Breast epithelium (tissue), 4 donors: Measurements from ENCODE around the gene UIMC1. TPM values are rescaled to one million over a fixed set of nuclear protein-coding genes. Genes with fewer than 3 reads are reported as not detected.
A peak's percentile ranks its signal among the peaks of the same experiment; 100 is the strongest.

Experiments
- DNase-seq, 2 donors: peaks; one replicate each; pipeline ENCODE4 v3.0.0-alpha.2; 2019; ENCODE audit warnings: low spot score in 2 of 2
- H3K27ac ChIP-seq, 2 donors: fragments of 200-600 bp; sonication (generic) in 1 of 2; one replicate each; pipeline ENCODE4 v1.5.1; 2016 to 2019; ENCODE audit warnings: mild to moderate bottlenecking in 1 of 2
- H3K27me3 ChIP-seq, 2 donors: fragments of 200-600 bp; sonication (generic) in 1 of 2; one replicate each; pipeline versions ENCODE4 v1.5.1 to v1.6.0; 2017 to 2019; ENCODE audit warnings: control low read depth in 1 of 2, mild to moderate bottlenecking in 1 of 2
- H3K36me3 ChIP-seq: fragments of 200-600 bp; one replicate; pipeline ENCODE4 v1.5.1; 2019
- H3K4me1 ChIP-seq, 2 donors: fragments of 200-600 bp; sonication (generic); one replicate each; pipeline ENCODE4 v1.5.1; 2016 to 2019; ENCODE audit warnings: control low read depth in 1 of 2
- H3K4me3 ChIP-seq, 3 donors: fragments of 200-600 bp; sonication (generic); 1 replicate in 2 of 3; 2 replicates in 1 of 3; pipeline ENCODE4 v1.5.1; 2016 to 2019; ENCODE audit warnings: mild to moderate bottlenecking in 3 of 3, moderate library complexity in 2 of 3
- H3K9me3 ChIP-seq, 2 donors: fragments of 200-600 bp; sonication (generic) in 1 of 2; one replicate each; pipeline ENCODE4 v1.5.1; 2016 to 2019; ENCODE audit warnings: control low read depth in 1 of 2
- POLR2A ChIP-seq: fragments of 450-650 bp; IDR thresholded peaks from one replicate; pipeline ENCODE4 v1.6.1; 2016; ENCODE audit warnings: antibody characterized with exemption, mild to moderate bottlenecking, moderate library complexity
- POLR2AphosphoS5 ChIP-seq, 3 donors: sonication (generic); formaldehyde crosslinking; IDR thresholded peaks; one replicate each; pipeline ENCODE4 v1.6.1; 2017; ENCODE audit warnings: antibody characterized with exemption in 3 of 3
- intact Hi-C: fragments of 100-400 bp; cut with DNase I; formaldehyde crosslinking; loops from one replicate; pipeline ENCODE4 v1.15.1; 2023; ENCODE audit warnings: low total_unique reads
- total RNA-seq, 3 donors: library from RNA; depleted of rRNA; stranded (reverse); fragments of >200 nt; gene quantifications; one replicate each; pipeline ENCODE4 v1.1.0, GENCODE V29; 2016
- TF ChIP-seq, protein P1 (sequence below), 3 donors: fragments of 450-650 bp; IDR thresholded peaks; one replicate each; pipeline ENCODE4 v1.5.1; 2016 to 2017; ENCODE audit warnings: antibody characterized with exemption in 3 of 3, mild to moderate bottlenecking in 3 of 3, moderate library complexity in 3 of 3

Gene UIMC1
- total RNA-seq, 3 donors from 2014 or later, result 27.8 to 61.3 (median 53.1) TPM

DNA sequence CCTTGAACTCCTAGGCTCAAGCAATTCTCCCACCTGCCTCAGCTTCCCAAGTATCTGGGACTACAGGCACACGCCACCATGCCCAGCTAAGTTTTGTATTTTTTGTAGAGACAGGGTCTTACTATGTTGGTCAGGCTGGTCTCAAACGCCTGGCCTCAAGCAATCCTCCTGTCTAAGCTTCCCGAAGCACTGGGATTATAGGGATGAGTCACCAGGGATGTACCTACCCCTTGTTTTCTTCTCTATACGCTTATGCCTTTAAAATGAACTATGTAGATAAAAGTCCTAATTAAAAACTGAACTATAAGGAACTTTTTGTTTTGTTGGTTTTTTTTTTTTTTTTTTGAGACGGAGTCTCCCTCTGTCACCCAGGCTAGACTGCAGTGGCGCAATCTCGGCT is 25.8 kb downstream of the UIMC1 start:
- Histone ChIP-seq H3K4me3 (no peak overlapping the region), H3K27ac (no peak overlapping the region), H3K9me3 (no peaks in the 10 kb centered on the region), H3K27me3 (no peaks in the 10 kb centered on the region), H3K4me1 (no peaks in the 10 kb centered on the region), H3K36me3 (no peaks in the 10 kb centered on the region)
- intact Hi-C loops, result no loop called here
- no peak for DNase-seq
- TF ChIP-seq POLR2AphosphoS5 (IDR thresholded peaks at IDR 0.05) (no peak), POLR2A (no peak)
- TF ChIP-seq, protein P1, sequence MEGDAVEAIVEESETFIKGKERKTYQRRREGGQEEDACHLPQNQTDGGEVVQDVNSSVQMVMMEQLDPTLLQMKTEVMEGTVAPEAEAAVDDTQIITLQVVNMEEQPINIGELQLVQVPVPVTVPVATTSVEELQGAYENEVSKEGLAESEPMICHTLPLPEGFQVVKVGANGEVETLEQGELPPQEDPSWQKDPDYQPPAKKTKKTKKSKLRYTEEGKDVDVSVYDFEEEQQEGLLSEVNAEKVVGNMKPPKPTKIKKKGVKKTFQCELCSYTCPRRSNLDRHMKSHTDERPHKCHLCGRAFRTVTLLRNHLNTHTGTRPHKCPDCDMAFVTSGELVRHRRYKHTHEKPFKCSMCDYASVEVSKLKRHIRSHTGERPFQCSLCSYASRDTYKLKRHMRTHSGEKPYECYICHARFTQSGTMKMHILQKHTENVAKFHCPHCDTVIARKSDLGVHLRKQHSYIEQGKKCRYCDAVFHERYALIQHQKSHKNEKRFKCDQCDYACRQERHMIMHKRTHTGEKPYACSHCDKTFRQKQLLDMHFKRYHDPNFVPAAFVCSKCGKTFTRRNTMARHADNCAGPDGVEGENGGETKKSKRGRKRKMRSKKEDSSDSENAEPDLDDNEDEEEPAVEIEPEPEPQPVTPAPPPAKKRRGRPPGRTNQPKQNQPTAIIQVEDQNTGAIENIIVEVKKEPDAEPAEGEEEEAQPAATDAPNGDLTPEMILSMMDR (IDR thresholded peaks at IDR 0.05), result no peak

GRCh38 chr5:176979669-176980068 is 26.9 kb downstream of the UIMC1 start:
- TF ChIP-seq POLR2AphosphoS5 (IDR thresholded peaks at IDR 0.05) (no peak), POLR2A (no peak)
- TF ChIP-seq, protein P1 (IDR thresholded peaks at IDR 0.05), result no peak
- no peaks in the 10 kb centered on the region for H3K27me3 ChIP-seq
- no peaks in the 10 kb centered on the region for H3K4me1 ChIP-seq
- intact Hi-C loops, result no loop called here
- no peak overlapping the region for H3K4me3 ChIP-seq
- no peak for DNase-seq
- no peaks in the 10 kb centered on the region for H3K36me3 ChIP-seq
- H3K27ac ChIP-seq, result no peak overlapping the region
- H3K9me3 ChIP-seq, result no peaks in the 10 kb centered on the region

GRCh38 chr5:176965633-176966032 is 40.9 kb downstream of the UIMC1 start:
- Histone ChIP-seq H3K4me1 (no peaks in the 10 kb centered on the region), H3K27me3 (no peaks in the 10 kb centered on the region), H3K9me3 (no peaks in the 10 kb centered on the region), H3K27ac (no peak overlapping the region), H3K36me3 (peaks cover 12% of the 10 kb centered on the region), H3K4me3 (no peak overlapping the region)
- TF ChIP-seq POLR2AphosphoS5 (IDR thresholded peaks at IDR 0.05) (no peak), POLR2A (no peak)
- TF ChIP-seq, protein P1 (IDR thresholded peaks at IDR 0.05), result no peak
- DNase-seq, result no peak
- intact Hi-C loops, result no loop called here

- no peak overlapping the region for H3K27ac ChIP-seq
- H3K27me3 ChIP-seq, result no peaks in the 10 kb centered on the region
- H3K4me3 ChIP-seq, result no peak overlapping the region
- H3K9me3 ChIP-seq, result no peaks in the 10 kb centered on the region
- intact Hi-C loops, result no loop called here
- H3K4me1 ChIP-seq, result no peaks in the 10 kb centered on the region
- no peak for DNase-seq
- no peaks in the 10 kb centered on the region for H3K36me3 ChIP-seq
- TF ChIP-seq, protein P1 (IDR thresholded peaks at IDR 0.05), result peak in 2 of 3 donors; percentile 33 to 44
- TF ChIP-seq POLR2A, result no peak
Measured at GRCh38 chr5:176959051-176959450, 47.5 kb downstream of the UIMC1 start.

- intact Hi-C loops, result no loop called here
- no peak overlapping the region for H3K27ac ChIP-seq
- no peak for DNase-seq
- no peak for TF ChIP-seq POLR2AphosphoS5 (IDR thresholded peaks at IDR 0.05)
- TF ChIP-seq, protein P1 (IDR thresholded peaks at IDR 0.05), result no peak
- TF ChIP-seq POLR2A, result no peak
- H3K9me3 ChIP-seq, result no peaks in the 10 kb centered on the region
- no peak overlapping the region for H3K4me3 ChIP-seq
- H3K36me3 ChIP-seq, result no peaks in the 10 kb centered on the region
- H3K27me3 ChIP-seq, result no peaks in the 10 kb centered on the region
- no peaks in the 10 kb centered on the region for H3K4me1 ChIP-seq
Measured at GRCh38 chr5:176956756-176957155, 49.8 kb downstream of the UIMC1 start.
